H1 (cell line): ENCODE data around the gene MGST2. TPM values are rescaled to one million over a fixed set of nuclear protein-coding genes. Genes with fewer than 3 reads are reported as not detected.

ENCODE experiments used
- CTCF ChIA-PET: fragments of 300-600 bp; sonication (Branson Sonifier 250); formaldehyde crosslinking; loops from one replicate; lab custom pipeline; 2021; ENCODE audit not compliant: partially characterized antibody; lab: Charles Lee
- POLR2A ChIA-PET: fragments of 300-600 bp; sonication (Branson Sonifier 250); formaldehyde crosslinking; loops from one replicate; lab custom pipeline; 2021; ENCODE audit warnings: inconsistent platforms; ENCODE audit not compliant: partially characterized antibody; lab: Charles Lee
- DNase-seq, 2 experiments: peaks; one replicate each; pipeline versions ENCODE4 v3.0.0 to v3.0.0-alpha.2; 2010 to 2022; ENCODE audit warnings: low spot score in 2 of 2, low read depth in 1 of 2, mixed read lengths in 1 of 2
- FAIRE-seq: peaks from 2 replicates; lab custom pipeline; 2011; peaks lifted over from hg19 to GRCh38; lab: Jason Lieb, UNC
- H2AFZ ChIP-seq: 2 replicates; pipeline ENCODE4 v1.8.1; 2012; ENCODE audit warnings: low read length, inconsistent platforms
- H2AK5ac ChIP-seq: 2 replicates; pipeline ENCODE4 v1.6.1; 2013; ENCODE audit warnings: low read depth, low read length
- H2BK120ac ChIP-seq: replicated peaks from 2 replicates; pipeline ENCODE3; 2013; ENCODE audit warnings: low read depth, low read length, inconsistent platforms
- H2BK12ac ChIP-seq: 2 replicates; pipeline ENCODE4 v1.6.1; 2013; ENCODE audit warnings: low read depth, low read length
- H2BK15ac ChIP-seq: 2 replicates; pipeline ENCODE4 v1.6.1; 2013; ENCODE audit warnings: low read length
- H2BK20ac ChIP-seq: 2 replicates; pipeline ENCODE4 v1.6.1; 2013; ENCODE audit warnings: low read length
- H2BK5ac ChIP-seq: 2 replicates; pipeline ENCODE4 v1.6.1; 2013; ENCODE audit warnings: low read depth, low read length
- H3K14ac ChIP-seq: 2 replicates; pipeline ENCODE4 v1.6.1; 2013; ENCODE audit warnings: inconsistent platforms; ENCODE audit not compliant: insufficient read length
- H3K18ac ChIP-seq: 2 replicates; pipeline ENCODE4 v1.6.1; 2013; ENCODE audit warnings: low read length; ENCODE audit errors: extremely low read depth
- H3K23ac ChIP-seq: 2 replicates; pipeline ENCODE4 v1.6.1; 2013; ENCODE audit warnings: inconsistent platforms; ENCODE audit not compliant: insufficient read length
- H3K23me2 ChIP-seq: 2 replicates; pipeline ENCODE4 v1.6.1; 2013; ENCODE audit warnings: low read depth, low read length
- H3K27ac ChIP-seq: 2 replicates; pipeline ENCODE4 v1.6.1; 2011; ENCODE audit warnings: low read depth, low read length, inconsistent platforms
- H3K27me3 ChIP-seq, 4 experiments: replicated peaks in 1 of 4; 1 replicate in 1 of 4; 2 replicates in 3 of 4; pipeline versions ENCODE4 v1.6.1 to v1.8.1; 2011 to 2013; ENCODE audit warnings: low read length in 3 of 4, mild to moderate bottlenecking in 3 of 4, inconsistent platforms in 2 of 4, mixed read lengths in 2 of 4, moderate library complexity in 1 of 4; ENCODE audit not compliant: control insufficient read depth in 3 of 4, insufficient read depth in 3 of 4; ENCODE audit errors: extremely low read depth in 1 of 4
- H3K36me3 ChIP-seq, 4 experiments: 2 replicates each; pipeline versions ENCODE4 v1.6.1 to v1.8.1; 2011 to 2013; ENCODE audit warnings: mild to moderate bottlenecking in 4 of 4, low read length in 3 of 4, moderate library complexity in 2 of 4, control low read depth in 1 of 4, inconsistent platforms in 1 of 4; ENCODE audit not compliant: insufficient read depth in 4 of 4, control insufficient read depth in 2 of 4
- H3K4ac ChIP-seq: replicated peaks from 2 replicates; pipeline ENCODE3; 2013; ENCODE audit warnings: low read length, low read depth, mixed read lengths, inconsistent platforms; ENCODE audit not compliant: insufficient read length
- H3K4me1 ChIP-seq, 4 experiments: replicated peaks in 1 of 4; 1 replicate in 1 of 4; 2 replicates in 3 of 4; pipeline versions ENCODE4 v1.6.1 to v1.8.1; 2011 to 2013; ENCODE audit warnings: low read length in 3 of 4, inconsistent platforms in 2 of 4, mixed read lengths in 1 of 4; ENCODE audit not compliant: insufficient read depth in 4 of 4, control insufficient read depth in 3 of 4
- H3K4me2 ChIP-seq, 2 experiments: 2 replicates each; pipeline versions ENCODE4 v1.6.1 to v1.8.1; 2011 to 2013; ENCODE audit warnings: low read depth in 2 of 2, low read length in 2 of 2, control low read depth in 1 of 2, inconsistent platforms in 1 of 2, mild to moderate bottlenecking in 1 of 2; ENCODE audit not compliant: insufficient read depth in 1 of 2
- H3K4me3 ChIP-seq, 4 experiments: fragments of 200-600, 300-600 bp in 1 of 4; sonication (generic), shearing (Covaris generic), sonication (Bioruptor Twin) in 1 of 4; 2 replicates each; pipeline versions ENCODE4 v1.5.1 to v1.8.1; 2011 to 2016; ENCODE audit warnings: low read length in 4 of 4, low read depth in 3 of 4, control low read depth in 2 of 4, inconsistent platforms in 2 of 4, mild to moderate bottlenecking in 2 of 4, mixed read lengths in 1 of 4, moderate library complexity in 1 of 4; ENCODE audit not compliant: insufficient read depth in 2 of 4; ENCODE audit errors: extremely low read depth in 1 of 4
- H3K56ac ChIP-seq: replicated peaks from 2 replicates; pipeline ENCODE3; 2013; ENCODE audit warnings: low read depth, mild to moderate bottlenecking, mixed read lengths, low read length, inconsistent platforms; ENCODE audit not compliant: insufficient read length
- H3K79me1 ChIP-seq: 2 replicates; pipeline ENCODE4 v1.6.1; 2013; ENCODE audit warnings: low read depth, low read length, control low read depth
- H3K79me2 ChIP-seq, 2 experiments: 2 replicates each; pipeline versions ENCODE4 v1.6.1 to v1.8.1; 2012 to 2013; ENCODE audit warnings: low read length in 2 of 2, mild to moderate bottlenecking in 2 of 2, inconsistent platforms in 1 of 2; ENCODE audit not compliant: insufficient read depth in 2 of 2, control insufficient read depth in 1 of 2
- H3K9ac ChIP-seq, 4 experiments: replicated peaks in 1 of 4; 1 replicate in 1 of 4; 2 replicates in 3 of 4; pipeline versions ENCODE4 v1.6.1 to v1.8.1; 2011 to 2013; ENCODE audit warnings: low read depth in 3 of 4, low read length in 3 of 4, control low read depth in 2 of 4, mild to moderate bottlenecking in 2 of 4, moderate library complexity in 2 of 4, inconsistent platforms in 1 of 4; ENCODE audit errors: extremely low read depth in 1 of 4
- H3K9me3 ChIP-seq, 2 experiments: 2 replicates each; pipeline versions ENCODE4 v1.6.1 to v1.8.1; 2012 to 2013; ENCODE audit warnings: mild to moderate bottlenecking in 2 of 2, moderate library complexity in 2 of 2, control low read depth in 1 of 2, inconsistent platforms in 1 of 2, low read depth in 1 of 2, low read length in 1 of 2, mixed read lengths in 1 of 2; ENCODE audit not compliant: insufficient read depth in 2 of 2
- H4K20me1 ChIP-seq, 2 experiments: replicated peaks in 1 of 2; 2 replicates each; pipeline versions ENCODE3 to v1.8.1; 2011 to 2013; ENCODE audit warnings: inconsistent platforms in 2 of 2, low read length in 2 of 2, mild to moderate bottlenecking in 1 of 2; ENCODE audit not compliant: insufficient read depth in 2 of 2, control insufficient read depth in 1 of 2
- H4K5ac ChIP-seq: 2 replicates; pipeline ENCODE4 v1.6.1; 2013; ENCODE audit warnings: low read length, low read depth, mixed read lengths, inconsistent platforms; ENCODE audit not compliant: insufficient read length
- H4K8ac ChIP-seq: 2 replicates; pipeline ENCODE4 v1.8.0; 2013; ENCODE audit warnings: mild to moderate bottlenecking, moderate library complexity, low read length, inconsistent platforms; ENCODE audit not compliant: insufficient read depth; ENCODE audit errors: extremely low read depth
- H4K91ac ChIP-seq: replicated peaks from 2 replicates; pipeline ENCODE3; 2013; ENCODE audit warnings: low read length, mixed read lengths, inconsistent platforms; ENCODE audit not compliant: insufficient read length
- ASH2L ChIP-seq: fragments of 200-600, 300-600 bp; sonication (generic); IDR thresholded peaks from one replicate; pipeline ENCODE4 v1.7.1; 2017; ENCODE audit warnings: low read length
- CBX8 ChIP-seq: fragments of 300-800, 300-1000 bp; sonication (generic); IDR thresholded peaks from 2 replicates; pipeline ENCODE4 v1.7.1; 2016; ENCODE audit warnings: low read depth, low read length, borderline replicate concordance
- CEBPB ChIP-seq: IDR thresholded peaks from 2 replicates; pipeline ENCODE4 v1.6.1; 2012; ENCODE audit warnings: low read depth, low read length
- FOSL1 ChIP-seq: IDR thresholded peaks from 2 replicates; pipeline ENCODE4 v1.6.1; 2011; ENCODE audit warnings: mild to moderate bottlenecking, low read depth, low read length, moderate library complexity; ENCODE audit not compliant: insufficient read depth
- JUN ChIP-seq: IDR thresholded peaks from 2 replicates; pipeline ENCODE4 v1.6.1; 2011; ENCODE audit warnings: low read depth, mild to moderate bottlenecking, improper control_type of control experiment, low read length
- PHF8 ChIP-seq: fragments of 200-600 bp; sonication (generic); conservative IDR thresholded peaks from 2 replicates; pipeline ENCODE4 v1.7.1; 2012; ENCODE audit warnings: low read depth, mild to moderate bottlenecking, inconsistent platforms, low read length, moderate library complexity
- POLR2AphosphoS5 ChIP-seq: IDR thresholded peaks from 2 replicates; pipeline ENCODE4 v1.6.1; 2011; ENCODE audit warnings: low read depth, low read length
- POU5F1 ChIP-seq: IDR thresholded peaks from 2 replicates; pipeline ENCODE4 v1.6.1; 2011; ENCODE audit warnings: low read depth, mild to moderate bottlenecking, low read length, moderate library complexity
- RBBP5 ChIP-seq: IDR thresholded peaks from 2 replicates; pipeline ENCODE4 v1.7.1; 2012; ENCODE audit warnings: low read depth, mild to moderate bottlenecking, inconsistent platforms, low read length, moderate library complexity, borderline replicate concordance
- RFX5 ChIP-seq: IDR thresholded peaks from 2 replicates; pipeline ENCODE4 v1.6.1; 2011; ENCODE audit warnings: low read depth, low read length, improper control_type of control experiment, borderline replicate concordance
- RXRA ChIP-seq: IDR thresholded peaks from 2 replicates; pipeline ENCODE4 v1.6.1; 2011; ENCODE audit warnings: low read depth, mild to moderate bottlenecking, low read length, moderate library complexity; ENCODE audit not compliant: insufficient read depth
- SIX5 ChIP-seq: IDR thresholded peaks from 2 replicates; pipeline ENCODE4 v1.6.1; 2011; ENCODE audit warnings: mild to moderate bottlenecking, low read depth, low read length
- SUZ12 ChIP-seq: fragments of 200-600 bp; sonication (generic); IDR thresholded peaks from 2 replicates; pipeline ENCODE4 v1.6.1; 2012; ENCODE audit warnings: mild to moderate bottlenecking, inconsistent platforms, low read length, moderate library complexity, mixed read lengths
- TCF12 ChIP-seq: IDR thresholded peaks from 2 replicates; pipeline ENCODE4 v1.6.1; 2011; ENCODE audit warnings: low read depth, mild to moderate bottlenecking, low read length
- WGBS, 2 experiments: shearing (Covaris generic) in 1 of 2; methylation state at CpG; one replicate each; pipeline versions ENCODE4 v1.1.6 to v1.1.7; 2013 to 2015; ENCODE audit warnings: low lambda C conversion rate in 2 of 2, mixed read lengths in 2 of 2, inconsistent platforms in 1 of 2, low coverage in 1 of 2, missing lambda C conversion rate in 1 of 2; ENCODE audit not compliant: insufficient replicate concordance in 2 of 2, insufficient coverage in 1 of 2, insufficient read length in 1 of 2; ENCODE audit errors: extremely low coverage in 1 of 2, missing lambda C conversion rate in 1 of 2; 5-methylcytosine and 5-hydroxymethylcytosine counted together
- polyA plus RNA-seq, 7 experiments: library from polyadenylated mRNA; depleted of rRNA in 3 of 7; stranded (reverse) in 5 of 7; unstranded in 2 of 7; fragments of >200 nt in 5 of 7; fragments of 200-250 nt in 2 of 7; gene quantifications; 1 replicate in 5 of 7; 2 replicates in 1 of 7; 4 replicates in 1 of 7; pipeline versions ENCODE4 v1.2.1 to v1.2.3, GENCODE V29; 2011 to 2013; ENCODE audit warnings: missing spikeins in 2 of 7, mixed read lengths in 2 of 7
- total RNA-seq: library from RNA; stranded (reverse); fragmentation: NEBNext Ultra II Directional; extraction: Animal tissue kit (Norgen Biotek cat#: 25700); gene quantifications from 2 replicates; pipeline ENCODE4 v1.2.1, GENCODE V29; 2021
- TF ChIP-seq, protein P1 (sequence below): IDR thresholded peaks from 2 replicates; pipeline ENCODE4 v1.6.1; 2012; ENCODE audit warnings: inconsistent platforms

Gene MGST2
- total and polyA plus RNA-seq, 2 of the 8 experiments (the other 6 are each of a cell fraction or from before 2014, with no cell fraction given): 8.0 to 13.6 TPM

DNA sequence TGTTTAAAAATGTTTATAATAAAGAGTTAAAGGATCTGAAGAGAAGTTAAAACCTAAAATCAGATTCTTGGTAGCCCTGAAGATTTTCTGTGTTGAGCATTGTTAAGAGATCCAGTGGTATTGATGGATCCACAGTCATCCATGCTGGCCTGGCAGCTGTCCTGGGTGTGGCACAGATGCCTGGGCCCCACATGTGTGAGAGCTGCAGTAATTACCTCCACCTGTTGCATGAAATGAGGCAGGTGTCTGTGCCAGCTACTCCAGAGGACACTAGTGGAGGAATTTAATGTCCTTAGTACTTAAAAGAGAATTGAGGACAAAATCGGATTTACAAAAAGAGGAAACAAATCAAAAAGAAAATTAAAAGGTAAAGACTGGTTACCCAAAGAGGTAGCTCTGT, 44.0 kb downstream of the MGST2 start:
- no peak overlapping the region for H2BK15ac ChIP-seq
- CTCF ChIA-PET: interaction anchor here (0.8 to 5.5 kb wide), 3 partner anchors 10 to 621 kb away, joined by 4 to 32 read pairs (median 4); no protein-coding TSS in a partner anchor
- TF ChIP-seq RXRA: no peak
- no peak for TF ChIP-seq SIX5
- TF ChIP-seq POLR2AphosphoS5: no peak
- TF ChIP-seq RFX5: no peak
- TF ChIP-seq PHF8: no peak
- TF ChIP-seq, protein P1, sequence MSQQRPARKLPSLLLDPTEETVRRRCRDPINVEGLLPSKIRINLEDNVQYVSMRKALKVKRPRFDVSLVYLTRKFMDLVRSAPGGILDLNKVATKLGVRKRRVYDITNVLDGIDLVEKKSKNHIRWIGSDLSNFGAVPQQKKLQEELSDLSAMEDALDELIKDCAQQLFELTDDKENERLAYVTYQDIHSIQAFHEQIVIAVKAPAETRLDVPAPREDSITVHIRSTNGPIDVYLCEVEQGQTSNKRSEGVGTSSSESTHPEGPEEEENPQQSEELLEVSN: no peak
- TF ChIP-seq RBBP5: no peak
- no peak for TF ChIP-seq CEBPB
- TF ChIP-seq JUN: no peak
- no peak for TF ChIP-seq CBX8
- no peak for TF ChIP-seq SUZ12
- no peak for TF ChIP-seq POU5F1
- TF ChIP-seq FOSL1: no peak
- no peak for TF ChIP-seq ASH2L
- TF ChIP-seq TCF12: no peak

More for the DNA sequence above, 44.0 kb downstream of the MGST2 start:
- no peaks in the 10 kb centered on the region for H4K20me1 ChIP-seq
- H3K9me3 ChIP-seq: no peaks in the 10 kb centered on the region
- no peak overlapping the region for H3K4ac ChIP-seq
- WGBS, 2 experiments: 88% methylated on average over 1 of the region's 1 CpG; no CpG with 5 or more reads in 1 of the 2 experiments
- no peak overlapping the region for H3K23ac ChIP-seq
- H3K18ac ChIP-seq: no peak overlapping the region
- no peak overlapping the region for H2BK12ac ChIP-seq
- H3K79me2 ChIP-seq: no peaks in the 10 kb centered on the region
- no peak overlapping the region for H3K4me2 ChIP-seq
- POLR2A ChIA-PET: no interaction called here
- H3K9ac ChIP-seq: no peak overlapping the region
- H3K56ac ChIP-seq: no peak overlapping the region
- H4K5ac ChIP-seq: no peak overlapping the region
- no peak overlapping the region for H2BK5ac ChIP-seq
- no peaks in the 10 kb centered on the region for H3K79me1 ChIP-seq
- H3K36me3 ChIP-seq: no peaks in the 10 kb centered on the region
- no peaks in the 10 kb centered on the region for H3K23me2 ChIP-seq
- DNase-seq (no peak), FAIRE-seq (no peak)
- no peak overlapping the region for H3K4me3 ChIP-seq
- no peak overlapping the region for H2BK20ac ChIP-seq
- H2BK120ac ChIP-seq: no peak overlapping the region
- H3K27ac ChIP-seq: no peak overlapping the region
- H4K91ac ChIP-seq: no peak overlapping the region
- H4K8ac ChIP-seq: no peak overlapping the region
- no peaks in the 10 kb centered on the region for H3K4me1 ChIP-seq
- no peak overlapping the region for H2AK5ac ChIP-seq
- H3K14ac ChIP-seq: no peak overlapping the region
- H2AFZ ChIP-seq: no peak overlapping the region
- H3K27me3 ChIP-seq: peaks cover 3 to 21% (median 13%) of the 10 kb centered on the region in 4 experiments
